Gastrocnemius medialis (tissue), 4 donors: ENCODE results near the gene ZNF716. TPM values are rescaled to one million over a fixed set of nuclear protein-coding genes. Genes with fewer than 3 reads are reported as not detected.

Experiments
- ATAC-seq, 2 donors: fragments of 150-250 bp; one replicate each; pipeline ENCODE4 v1.9.1; 2016
- DNase-seq, 2 donors: peaks; one replicate each; pipeline ENCODE4 v3.0.0-alpha.2; 2019
- H3K27ac ChIP-seq, 4 donors: fragments of 200-600 bp; sonication (generic); 1 replicate in 1 of 4; 2 replicates in 3 of 4; pipeline ENCODE4 v1.5.1; 2016 to 2018; ENCODE audit warnings: mild to moderate bottlenecking in 2 of 4, moderate library complexity in 1 of 4
- H3K27me3 ChIP-seq, 3 donors: fragments of 200-600 bp; sonication (generic) in 2 of 3; 1 replicate in 1 of 3; 2 replicates in 2 of 3; pipeline versions ENCODE4 v1.5.1 to v1.6.0; 2016 to 2019; ENCODE audit warnings: mild to moderate bottlenecking in 1 of 3, moderate library complexity in 1 of 3
- H3K36me3 ChIP-seq, 2 donors: fragments of 200-600 bp; sonication (generic) in 1 of 2; one replicate each; pipeline ENCODE4 v1.5.1; 2017 to 2018
- H3K4me1 ChIP-seq, 2 donors: fragments of 200-600 bp; sonication (generic) in 1 of 2; one replicate each; pipeline ENCODE4 v1.5.1; 2016 to 2017; ENCODE audit warnings: mild to moderate bottlenecking in 2 of 2
- H3K4me3 ChIP-seq, 4 donors: fragments of 200-600 bp; sonication (generic) in 3 of 4; 1 replicate in 1 of 4; 2 replicates in 3 of 4; pipeline ENCODE4 v1.5.1; 2016 to 2019; ENCODE audit warnings: mild to moderate bottlenecking in 2 of 4
- H3K9me3 ChIP-seq, 3 donors: fragments of 200-600 bp; sonication (generic) in 2 of 3; 1 replicate in 1 of 3; 2 replicates in 2 of 3; pipeline ENCODE4 v1.5.1; 2016 to 2019
- CTCF ChIP-seq, 5 experiments: fragments of 450-650 bp in 3 of 5; fragments of 200-600 bp in 2 of 5; sonication (generic) in 2 of 5; IDR thresholded peaks in 4 of 5; conservative IDR thresholded peaks in 1 of 5; 1 replicate in 4 of 5; 2 replicates in 1 of 5; pipeline ENCODE4 v1.5.1; 2016 to 2019; ENCODE audit warnings: antibody characterized with exemption in 5 of 5, mild to moderate bottlenecking in 3 of 5, moderate library complexity in 3 of 5
- POLR2A ChIP-seq, 2 donors: fragments of 450-650 bp; IDR thresholded peaks; one replicate each; pipeline ENCODE4 v1.6.1; 2017; ENCODE audit warnings: antibody characterized with exemption in 2 of 2, mild to moderate bottlenecking in 2 of 2, moderate library complexity in 2 of 2
- in situ Hi-C, 4 donors: fragments of 200-750 bp; cut with MboI; loops; one replicate each; pipeline versions ENCODE4 v1.15.0 to v1.8.0; 2017; ENCODE audit warnings: low sequenced_read_pairs in 4 of 4
- intact Hi-C: fragments of 100-400 bp; cut with DNase I; formaldehyde crosslinking; loops from one replicate; pipeline ENCODE4 v1.15.1; 2023; ENCODE audit warnings: low total_unique reads
- total RNA-seq, 4 donors: library from RNA; depleted of rRNA; stranded (reverse); fragments of >200 nt; gene quantifications; one replicate each; pipeline versions ENCODE4 v1.1.0 to v1.2.3, GENCODE V29; 2016

The ZNF716 gene
- total RNA-seq, 4 donors from 2014 or later: not detected

DNA sequence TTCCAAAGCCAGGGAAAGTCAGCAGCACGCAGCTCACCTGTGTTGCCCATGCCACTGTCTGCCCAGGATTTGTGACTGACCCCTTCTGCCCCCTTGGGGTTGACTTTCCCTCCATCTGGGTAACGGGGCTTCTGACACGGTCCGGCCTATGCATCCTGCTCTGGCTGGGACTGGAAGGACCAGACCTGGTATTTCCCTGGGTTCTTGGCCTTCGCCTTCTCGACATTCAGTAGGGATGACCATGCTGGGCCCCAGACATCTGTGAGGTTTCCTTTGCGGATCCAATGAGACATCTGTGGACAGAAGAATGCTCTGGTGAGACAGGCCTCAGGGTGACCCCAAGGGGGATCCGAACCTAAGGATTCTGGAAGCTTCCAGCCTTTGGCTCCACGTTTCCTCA is 34.2 kb upstream of the ZNF716 start:
- Histone ChIP-seq H3K4me1 (no peaks in the 10 kb centered on the region), H3K27me3 (no peaks in the 10 kb centered on the region), H3K9me3 (no peaks in the 10 kb centered on the region), H3K36me3 (no peaks in the 10 kb centered on the region), H3K4me3 (no peak overlapping the region), H3K27ac (no peak overlapping the region)
- ATAC-seq (no peak), DNase-seq (no peak)
- TF ChIP-seq CTCF (IDR thresholded peaks at IDR 0.05 in 4 of 5, conservative IDR thresholded peaks at IDR 0.05 in 1 of 5) (no peak), POLR2A (IDR thresholded peaks at IDR 0.05) (no peak)
- intact Hi-C loops (no loop called here), in situ Hi-C loops (no loop called here)

DNA sequence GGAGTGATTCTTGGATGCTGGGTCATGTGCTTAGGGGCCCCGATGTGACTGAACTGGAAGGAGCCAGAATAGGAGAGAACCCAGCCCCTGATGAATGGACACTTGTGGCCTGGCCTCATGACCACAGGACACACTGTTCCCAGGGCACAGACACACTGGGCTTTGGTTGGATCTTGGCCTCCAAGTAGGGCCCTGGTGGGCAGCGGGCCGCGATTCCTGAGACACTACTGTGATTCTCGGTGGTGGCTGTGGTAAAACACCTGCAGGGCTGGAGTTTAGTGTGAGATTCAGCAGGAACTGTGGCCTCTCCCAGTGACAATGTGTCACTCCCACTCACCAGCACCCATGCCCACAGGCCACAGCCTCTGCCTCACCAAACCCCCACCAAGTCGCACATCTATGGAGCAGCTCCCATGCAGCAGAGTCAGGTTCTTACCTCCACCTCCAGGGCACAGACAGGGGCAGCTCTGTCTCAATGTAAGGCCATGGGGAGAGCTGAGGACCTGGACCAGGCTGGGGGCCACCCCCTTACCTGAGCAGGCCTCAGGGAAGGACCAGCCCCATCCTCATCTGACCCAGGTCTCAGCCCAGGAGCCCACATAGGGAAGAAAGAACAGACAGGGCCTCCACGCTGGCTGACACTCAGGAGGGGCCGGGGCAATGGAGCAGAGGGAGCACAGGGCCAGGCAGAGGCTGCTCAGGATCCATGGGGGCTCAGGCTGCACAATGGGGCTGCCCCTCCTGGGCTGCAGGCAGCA is 33.2 kb upstream of the ZNF716 start:
- TF ChIP-seq CTCF (IDR thresholded peaks at IDR 0.05 in 4 of 5, conservative IDR thresholded peaks at IDR 0.05 in 1 of 5): no peak
- no peak for TF ChIP-seq POLR2A (IDR thresholded peaks at IDR 0.05)
- Histone ChIP-seq H3K9me3 (no peaks in the 10 kb centered on the region), H3K27ac (no peak overlapping the region), H3K4me3 (no peak overlapping the region), H3K4me1 (no peaks in the 10 kb centered on the region), H3K27me3 (no peaks in the 10 kb centered on the region), H3K36me3 (no peaks in the 10 kb centered on the region)
- no peak for DNase-seq
- in situ Hi-C loops: no loop called here
- intact Hi-C loops: no loop called here
- ATAC-seq: no peak

DNA sequence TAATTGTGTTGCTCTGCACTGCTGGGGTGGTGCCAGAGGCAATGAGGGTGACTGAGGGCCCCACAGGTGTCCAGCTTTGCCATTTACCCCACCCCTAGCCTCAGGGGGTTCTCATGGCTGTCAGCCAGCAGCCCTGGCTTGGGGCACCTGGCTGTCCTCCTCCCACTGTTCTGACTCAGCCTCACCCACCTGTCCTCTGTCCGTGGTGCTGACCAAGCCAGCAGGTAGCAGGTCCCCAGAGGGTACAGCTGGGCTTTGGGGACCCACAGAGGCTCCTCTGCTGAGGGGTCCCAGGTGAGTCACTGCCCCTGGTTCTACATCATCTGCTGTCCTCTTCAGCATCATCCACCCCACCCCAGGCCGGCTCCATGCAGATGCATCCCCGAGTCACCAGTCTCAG is 32.2 kb upstream of the ZNF716 start:
- in situ Hi-C loops: no loop called here
- TF ChIP-seq CTCF (IDR thresholded peaks at IDR 0.05 in 4 of 5, conservative IDR thresholded peaks at IDR 0.05 in 1 of 5) (no peak), POLR2A (IDR thresholded peaks at IDR 0.05) (no peak)
- ATAC-seq: no peak

GRCh38 chr7:57423768-57424167 is 26.2 kb upstream of the ZNF716 start:
- in situ Hi-C loops: no loop called here
- H3K36me3 ChIP-seq: no peaks in the 10 kb centered on the region

More for the DNA sequence above, 32.2 kb upstream of the ZNF716 start:
- H3K4me1 ChIP-seq: no peaks in the 10 kb centered on the region
- no peaks in the 10 kb centered on the region for H3K36me3 ChIP-seq
- H3K9me3 ChIP-seq: no peaks in the 10 kb centered on the region
- no peak for DNase-seq
- H3K27me3 ChIP-seq: no peaks in the 10 kb centered on the region
- intact Hi-C loops: no loop called here
- H3K4me3 ChIP-seq: no peak overlapping the region
- no peak overlapping the region for H3K27ac ChIP-seq

More at GRCh38 chr7:57423768-57424167, 26.2 kb upstream of the ZNF716 start:
- ATAC-seq (no peak), DNase-seq (no peak)
- intact Hi-C loops: no loop called here
- Histone ChIP-seq H3K4me3 (no peak overlapping the region), H3K27me3 (no peaks in the 10 kb centered on the region), H3K4me1 (no peaks in the 10 kb centered on the region), H3K27ac (no peak overlapping the region), H3K9me3 (no peaks in the 10 kb centered on the region)
- TF ChIP-seq POLR2A (IDR thresholded peaks at IDR 0.05) (no peak), CTCF (IDR thresholded peaks at IDR 0.05 in 4 of 5, conservative IDR thresholded peaks at IDR 0.05 in 1 of 5) (no peak)
